CD8-positive, alpha-beta memory T cell (primary cell): Measurements from ENCODE around the gene TWIST2. TPM values are rescaled to one million over a fixed set of nuclear protein-coding genes. Genes with fewer than 3 reads are reported as not detected.

Experiments
- CTCF ChIA-PET: fragments of 350-600 bp; sonication (Branson Sonifier 250); formaldehyde crosslinking; loops from one replicate; lab custom pipeline; 2021; ENCODE audit warnings: antibody characterized with exemption; lab: Charles Lee
- POLR2A ChIA-PET: fragments of 350-600 bp; sonication (Branson Sonifier 250); formaldehyde crosslinking; loops from one replicate; lab custom pipeline; 2021; ENCODE audit warnings: antibody characterized with exemption; lab: Charles Lee
- DNase-seq, 5 donors: peaks; one replicate each; pipeline versions ENCODE4 v3.0.0 to v3.0.0-alpha.2; 2020 to 2022; ENCODE audit warnings: mixed read lengths in 1 of 5
- H3K27ac ChIP-seq: one replicate; pipeline ENCODE4 v1.7.0; 2013; ENCODE audit warnings: low read depth, mild to moderate bottlenecking, low read length, moderate library complexity
- H3K27me3 ChIP-seq: 2 replicates; pipeline ENCODE4 v1.7.0; 2013; ENCODE audit warnings: low read length, mild to moderate bottlenecking; ENCODE audit not compliant: insufficient read depth, poor library complexity, severe bottlenecking
- H3K36me3 ChIP-seq: 2 replicates; pipeline ENCODE4 v1.7.0; 2013; ENCODE audit warnings: mild to moderate bottlenecking, low read length, moderate library complexity; ENCODE audit not compliant: insufficient read depth
- H3K4me1 ChIP-seq: 2 replicates; pipeline ENCODE4 v1.7.0; 2013; ENCODE audit warnings: mild to moderate bottlenecking, low read length, moderate library complexity; ENCODE audit not compliant: insufficient read depth
- H3K4me3 ChIP-seq: 2 replicates; pipeline ENCODE4 v1.7.0; 2013; ENCODE audit warnings: mild to moderate bottlenecking, low read length
- H3K9me3 ChIP-seq: 2 replicates; pipeline ENCODE4 v1.7.0; 2013; ENCODE audit warnings: mild to moderate bottlenecking, low read length
- H3K27ac Mint-ChIP-seq, 8 donors: one replicate each; pipeline ENCODE4 v1.8.0; 2020 to 2021; ENCODE audit warnings: mixed read lengths in 8 of 8, mild to moderate bottlenecking in 6 of 8, inconsistent platforms in 3 of 8, moderate library complexity in 3 of 8
- H3K27me3 Mint-ChIP-seq, 2 donors: one replicate each; pipeline ENCODE4 v1.8.0; 2020 to 2021; ENCODE audit warnings: mixed read lengths in 2 of 2, mild to moderate bottlenecking in 1 of 2, moderate library complexity in 1 of 2
- H3K36me3 Mint-ChIP-seq, 3 donors: one replicate each; pipeline ENCODE4 v1.8.0; 2020 to 2021; ENCODE audit warnings: mixed read lengths in 3 of 3, inconsistent platforms in 1 of 3, mild to moderate bottlenecking in 1 of 3
- H3K4me1 Mint-ChIP-seq, 3 donors: one replicate each; pipeline ENCODE4 v1.8.0; 2020 to 2021; ENCODE audit warnings: mixed read lengths in 3 of 3, inconsistent platforms in 1 of 3, mild to moderate bottlenecking in 1 of 3
- H3K4me3 Mint-ChIP-seq, 7 donors: one replicate each; pipeline ENCODE4 v1.8.0; 2020 to 2021; ENCODE audit warnings: mixed read lengths in 7 of 7, mild to moderate bottlenecking in 6 of 7, moderate library complexity in 4 of 7, inconsistent platforms in 2 of 7
- H3K9me3 Mint-ChIP-seq, 5 donors: one replicate each; pipeline ENCODE4 v1.8.0; 2020 to 2022; ENCODE audit warnings: mixed read lengths in 5 of 5, mild to moderate bottlenecking in 3 of 5, moderate library complexity in 2 of 5, inconsistent platforms in 1 of 5
- polyA plus RNA-seq: library from polyadenylated mRNA; unstranded; fragments of 300-500 nt; fragmentation: Illumina TruSeq; gene quantifications from one replicate; pipeline ENCODE4 v1.2.3, GENCODE V29; 2021
- total RNA-seq, 2 experiments: library from RNA; stranded (reverse); gene quantifications; one replicate each; pipeline ENCODE4 v1.2.3, GENCODE V29; 2021

The TWIST2 gene
- total and polyA plus RNA-seq, 3 experiments from 2014 or later = not detected

GRCh38 chr2:238813109-238813508 is 34.8 kb upstream of the TWIST2 start:
- ChIA-PET POLR2A (no interaction called here), CTCF (no interaction called here)
- H3K27ac Mint-ChIP-seq = no peak overlapping the region
- peaks cover 0 to 7% (median 0%) of the 10 kb centered on the region in 5 donors for H3K9me3 Mint-ChIP-seq
- H3K27me3 Mint-ChIP-seq = peaks cover 14 to 48% of the 10 kb centered on the region in 2 donors
- no peak for DNase-seq
- H3K4me3 Mint-ChIP-seq = no peak overlapping the region
- Histone ChIP-seq H3K36me3 (no peaks in the 10 kb centered on the region), H3K4me3 (no peak overlapping the region), H3K4me1 (no peaks in the 10 kb centered on the region), H3K27ac (no peak overlapping the region), H3K9me3 (no peaks in the 10 kb centered on the region), H3K27me3 (no peaks in the 10 kb centered on the region)
- H3K4me1 Mint-ChIP-seq = no peaks in the 10 kb centered on the region
- no peaks in the 10 kb centered on the region for H3K36me3 Mint-ChIP-seq

- H3K4me3 Mint-ChIP-seq = no peak overlapping the region
- peaks cover 0 to 3% (median 0%) of the 10 kb centered on the region in 5 donors for H3K9me3 Mint-ChIP-seq
- no peaks in the 10 kb centered on the region for H3K4me1 Mint-ChIP-seq
- POLR2A ChIA-PET = no interaction called here
- Histone ChIP-seq H3K4me1 (no peaks in the 10 kb centered on the region), H3K9me3 (no peaks in the 10 kb centered on the region), H3K4me3 (no peak overlapping the region), H3K27ac (no peak overlapping the region), H3K27me3 (peaks cover 4% of the 10 kb centered on the region), H3K36me3 (no peaks in the 10 kb centered on the region)
- H3K27ac Mint-ChIP-seq = no peak overlapping the region
- CTCF ChIA-PET = no interaction called here
- DNase-seq = no peak
- H3K36me3 Mint-ChIP-seq = no peaks in the 10 kb centered on the region
- peaks cover 10 to 65% of the 10 kb centered on the region in 2 donors for H3K27me3 Mint-ChIP-seq
Observed at GRCh38 chr2:238814815-238815214, 33.1 kb upstream of the TWIST2 start.

- Histone ChIP-seq H3K36me3 (no peaks in the 10 kb centered on the region), H3K27me3 (peaks cover 4% of the 10 kb centered on the region), H3K27ac (no peak overlapping the region), H3K9me3 (no peaks in the 10 kb centered on the region), H3K4me1 (no peaks in the 10 kb centered on the region), H3K4me3 (no peak overlapping the region)
- Mint-ChIP-seq H3K4me3 (no peak overlapping the region), H3K9me3 (peaks cover 0 to 3% (median 0%) of the 10 kb centered on the region in 5 donors), H3K27ac (no peak overlapping the region), H3K36me3 (no peaks in the 10 kb centered on the region), H3K27me3 (peaks cover 10 to 78% of the 10 kb centered on the region in 2 donors), H3K4me1 (no peaks in the 10 kb centered on the region)
- no peak for DNase-seq
- ChIA-PET CTCF (no interaction called here), POLR2A (no interaction called here)
Observed at GRCh38 chr2:238816291-238816690, 31.6 kb upstream of the TWIST2 start.

GRCh38 chr2:238817382-238817781 is 30.5 kb upstream of the TWIST2 start:
- Histone ChIP-seq H3K9me3 (no peaks in the 10 kb centered on the region), H3K27ac (no peak overlapping the region), H3K4me1 (no peaks in the 10 kb centered on the region), H3K27me3 (peaks cover 4% of the 10 kb centered on the region), H3K4me3 (no peak overlapping the region), H3K36me3 (no peaks in the 10 kb centered on the region)
- Mint-ChIP-seq H3K27me3 (peaks cover 11 to 87% of the 10 kb centered on the region in 2 donors), H3K27ac (no peak overlapping the region), H3K4me3 (no peak overlapping the region), H3K4me1 (no peaks in the 10 kb centered on the region), H3K9me3 (peaks cover 0 to 6% (median 0%) of the 10 kb centered on the region in 5 donors), H3K36me3 (no peaks in the 10 kb centered on the region)
- CTCF ChIA-PET = no interaction called here
- POLR2A ChIA-PET = no interaction called here
- DNase-seq = no peak

GRCh38 chr2:238817891-238818290 is 30.0 kb upstream of the TWIST2 start:
- Histone ChIP-seq H3K9me3 (no peaks in the 10 kb centered on the region), H3K27ac (no peak overlapping the region), H3K27me3 (peaks cover 4% of the 10 kb centered on the region), H3K36me3 (no peaks in the 10 kb centered on the region), H3K4me1 (no peaks in the 10 kb centered on the region), H3K4me3 (no peak overlapping the region)
- H3K36me3 Mint-ChIP-seq = no peaks in the 10 kb centered on the region
- CTCF ChIA-PET = no interaction called here
- no peak overlapping the region for H3K27ac Mint-ChIP-seq
- POLR2A ChIA-PET = no interaction called here
- H3K27me3 Mint-ChIP-seq = peaks cover 15 to 87% of the 10 kb centered on the region in 2 donors
- peaks cover 0 to 6% (median 0%) of the 10 kb centered on the region in 5 donors for H3K9me3 Mint-ChIP-seq
- no peaks in the 10 kb centered on the region for H3K4me1 Mint-ChIP-seq
- no peak overlapping the region for H3K4me3 Mint-ChIP-seq
- no peak for DNase-seq

GRCh38 chr2:238818561-238818960 is 29.3 kb upstream of the TWIST2 start:
- Histone ChIP-seq H3K9me3 (no peaks in the 10 kb centered on the region), H3K4me3 (no peak overlapping the region), H3K36me3 (no peaks in the 10 kb centered on the region), H3K27me3 (peaks cover 4% of the 10 kb centered on the region), H3K4me1 (no peaks in the 10 kb centered on the region), H3K27ac (no peak overlapping the region)
- no peaks in the 10 kb centered on the region for H3K4me1 Mint-ChIP-seq
- ChIA-PET CTCF (no interaction called here), POLR2A (no interaction called here)
- no peak for DNase-seq
- no peaks in the 10 kb centered on the region for H3K36me3 Mint-ChIP-seq
- no peak overlapping the region for H3K4me3 Mint-ChIP-seq
- no peak overlapping the region for H3K27ac Mint-ChIP-seq
- peaks cover 19 to 88% of the 10 kb centered on the region in 2 donors for H3K27me3 Mint-ChIP-seq
- peaks cover 0 to 8% (median 0%) of the 10 kb centered on the region in 5 donors for H3K9me3 Mint-ChIP-seq

GRCh38 chr2:238820197-238820596 is 27.7 kb upstream of the TWIST2 start:
- H3K36me3 Mint-ChIP-seq = no peaks in the 10 kb centered on the region

GRCh38 chr2:238820916-238821315 is 27.0 kb upstream of the TWIST2 start:
- Mint-ChIP-seq H3K4me3 (no peak overlapping the region), H3K9me3 (peaks cover 0 to 13% (median 11%) of the 10 kb centered on the region in 5 donors), H3K27me3 (peaks cover 20 to 89% of the 10 kb centered on the region in 2 donors), H3K4me1 (peaks cover 0 to 4% (median 0%) of the 10 kb centered on the region in 3 donors), H3K36me3 (no peaks in the 10 kb centered on the region), H3K27ac (no peak overlapping the region)
- no peak for DNase-seq
- ChIA-PET CTCF (no interaction called here), POLR2A (no interaction called here)
- H3K36me3 ChIP-seq = no peaks in the 10 kb centered on the region
- H3K4me1 ChIP-seq = no peaks in the 10 kb centered on the region
- no peaks in the 10 kb centered on the region for H3K9me3 ChIP-seq
- H3K4me3 ChIP-seq = no peak overlapping the region
- H3K27ac ChIP-seq = no peak overlapping the region
- peaks cover 4% of the 10 kb centered on the region for H3K27me3 ChIP-seq

More at GRCh38 chr2:238820197-238820596, 27.7 kb upstream of the TWIST2 start:
- POLR2A ChIA-PET = no interaction called here
- no peaks in the 10 kb centered on the region for H3K36me3 ChIP-seq
- DNase-seq = no peak
- no peaks in the 10 kb centered on the region for H3K9me3 ChIP-seq
- no peak overlapping the region for H3K27ac Mint-ChIP-seq
- peaks cover 4% of the 10 kb centered on the region for H3K27me3 ChIP-seq
- CTCF ChIA-PET = no interaction called here
- H3K9me3 Mint-ChIP-seq = peaks cover 0 to 13% (median 11%) of the 10 kb centered on the region in 5 donors
- H3K27me3 Mint-ChIP-seq = peaks cover 20 to 91% of the 10 kb centered on the region in 2 donors
- no peak overlapping the region for H3K4me3 Mint-ChIP-seq
- H3K4me1 ChIP-seq = no peaks in the 10 kb centered on the region
- H3K4me3 ChIP-seq = no peak overlapping the region
- no peak overlapping the region for H3K27ac ChIP-seq
- no peaks in the 10 kb centered on the region for H3K4me1 Mint-ChIP-seq
